Measurements from ENCODE around the gene NRXN2. TPM values are rescaled to one million over a fixed set of nuclear protein-coding genes. Genes with fewer than 3 reads are reported as not detected.

Gene NRXN2
- total RNA-seq, result 11.8 TPM
- polyA plus RNA-seq (ENCODE audit: insufficient read depth in 1 of 8, insufficient read length in 8 of 8, low replicate concordance in 1 of 8), result 10 to 100 TPM; 24.0 to 41.8 (median 32.3) TPM
- long read RNA-seq, donor 1, partial matches to known transcripts, result 0 of 1 reads
- long read RNA-seq, donor 1, other reads (novel, unspliced or antisense), result 0 of 1 reads
- long read RNA-seq, donor 2, result 0 reads
- long read RNA-seq, donor 3, partial matches to known transcripts, result 0 of 1 reads
- long read RNA-seq, donor 3, other reads (novel, unspliced or antisense), result 0 of 1 reads
- long read RNA-seq, donor 4, result 0 reads
- long read RNA-seq, donor 5, partial matches to known transcripts, result 0 of 1 reads
- long read RNA-seq, donor 5, other reads (novel, unspliced or antisense), result 0 of 1 reads
- long read RNA-seq, donor 6, partial matches to known transcripts, result 0 of 6 reads
- long read RNA-seq, donor 6, other reads (novel, unspliced or antisense), result 0 of 6 reads
- long read RNA-seq, donor 7, partial matches to known transcripts, result 0 of 3 reads
- long read RNA-seq, donor 7, other reads (novel, unspliced or antisense), result 0 of 3 reads
- long read RNA-seq, donor 8, partial matches to known transcripts, result 0 of 2 reads
- long read RNA-seq, donor 8, other reads (novel, unspliced or antisense), result 0 of 2 reads
- long read RNA-seq, donor 9, partial matches to known transcripts, result 30 of 31 reads
- long read RNA-seq, donor 9, other reads (novel, unspliced or antisense), result 0 of 31 reads
- long read RNA-seq, donor 10, partial matches to known transcripts, result 0 of 3 reads
- long read RNA-seq, donor 10, other reads (novel, unspliced or antisense), result 0 of 3 reads
- long read RNA-seq, donor 11, partial matches to known transcripts, result 0 of 3 reads
- long read RNA-seq, donor 11, other reads (novel, unspliced or antisense), result 0 of 3 reads

DNA sequence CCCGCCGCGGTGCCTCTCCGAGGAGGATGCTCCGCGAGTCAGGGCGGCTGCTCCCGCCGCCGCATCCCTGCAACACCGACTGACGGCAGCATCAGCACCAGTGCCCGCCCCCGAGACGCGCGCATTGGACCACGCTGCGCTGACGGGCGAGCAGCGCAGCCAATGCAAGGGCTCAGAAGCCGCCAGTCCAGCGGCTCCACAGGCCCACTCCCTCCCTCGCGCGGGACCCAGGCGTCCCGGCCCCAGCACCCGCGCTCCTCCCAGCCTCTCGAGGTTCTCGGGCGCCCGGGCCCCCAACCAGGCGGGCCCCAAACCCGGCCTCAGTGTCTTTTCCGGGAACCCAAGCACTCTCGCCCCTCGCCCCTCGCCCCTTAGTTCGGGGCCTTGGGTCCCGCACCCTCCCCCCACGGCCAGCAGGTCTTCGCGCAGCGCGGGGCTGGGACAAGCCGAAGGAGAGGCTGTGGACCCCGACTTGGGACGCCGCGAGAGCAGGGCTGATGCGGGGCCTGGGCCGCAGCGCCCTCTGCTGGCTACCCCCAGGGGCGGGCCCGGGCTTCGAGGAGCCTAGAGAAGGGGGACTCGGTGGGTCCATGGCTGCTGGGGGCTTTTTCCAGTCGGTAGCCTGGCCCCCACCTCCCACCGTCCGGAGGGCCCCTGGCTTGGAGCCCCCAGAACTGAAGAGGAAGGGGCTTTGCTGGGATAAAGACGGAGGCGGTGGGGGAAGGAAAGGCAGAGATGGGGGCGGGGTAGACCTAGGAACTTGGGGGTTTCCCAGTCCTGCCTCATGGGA lies at the start of gene NRXN2:
NRXN2 (minus strand) TSS at position 81 of the 790 bp plus-strand sequence. CDS start 9,498 bp downstream, outside the sequence.
- Histone ChIP-seq H3K36me3 (ENCODE audit: control insufficient read depth, insufficient read depth, low read length) (no peaks in the 10 kb centered on the region), H3K27ac (ENCODE audit: low read length) (no peak within 1 kb of the TSS), H3K4me1 (ENCODE audit: control insufficient read depth, insufficient read depth, low read length) (peaks cover 13% of the 10 kb centered on the region), H3K4me3 (ENCODE audit: low read length) (peak within 1 kb of the TSS; percentile 82), H3K27me3 (ENCODE audit: control insufficient read depth, insufficient read depth, low read length) (peaks cover 42% of the 10 kb centered on the region), H3K9me3 (replicated peaks; ENCODE audit: control insufficient read depth, low read depth, low read length) (no peaks in the 10 kb centered on the region)
- WGBS (ENCODE audit: insufficient coverage), result 2% methylated on average over 62 of the region's 66 CpGs
- DNase-seq, result peak; percentile 91

DNA sequence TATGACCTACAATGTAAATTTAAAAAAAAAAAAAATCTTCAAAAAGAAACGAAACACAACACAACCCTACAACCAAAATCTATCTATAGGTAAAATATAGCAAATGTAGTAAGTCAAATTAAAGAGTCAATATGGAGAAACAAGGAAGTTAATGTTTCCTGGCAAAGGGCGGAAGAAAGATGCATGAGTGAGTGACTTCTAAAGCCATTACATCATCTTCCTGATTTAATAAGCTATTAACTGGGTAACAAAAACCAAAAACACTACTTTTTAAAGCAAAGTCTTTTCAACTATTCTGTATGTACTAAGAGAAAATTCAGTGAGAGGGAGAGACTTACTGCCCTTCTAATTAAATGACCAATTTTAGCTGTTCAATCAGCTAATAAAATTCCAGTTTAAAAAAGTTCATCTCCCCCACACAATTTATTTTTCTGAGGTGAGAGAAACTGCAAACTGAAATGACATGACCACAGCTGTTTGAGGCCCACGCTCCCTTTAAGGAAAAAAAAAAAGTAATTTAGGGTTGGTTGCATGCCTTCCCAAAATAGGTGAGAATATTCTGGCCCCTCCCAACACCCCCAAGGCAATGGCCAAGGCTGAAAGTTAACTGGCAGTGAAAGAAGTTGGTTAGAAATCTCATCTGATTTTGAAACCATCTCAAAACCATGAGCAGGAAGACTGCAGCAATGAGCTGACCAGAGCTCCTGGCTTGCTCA lies 49.5 kb upstream of the NRXN2 start:
- Histone ChIP-seq H3K27me3 (ENCODE audit: control insufficient read depth, insufficient read depth, low read length) (no peaks in the 10 kb centered on the region), H3K4me1 (ENCODE audit: control insufficient read depth, insufficient read depth, low read length) (peaks cover 22% of the 10 kb centered on the region), H3K4me3 (ENCODE audit: low read length) (no peak overlapping the region), H3K27ac (ENCODE audit: low read length) (peak overlapping the region; percentile 32), H3K9me3 (replicated peaks; ENCODE audit: control insufficient read depth, low read depth, low read length) (no peaks in the 10 kb centered on the region), H3K36me3 (ENCODE audit: control insufficient read depth, insufficient read depth, low read length) (peaks cover 85% of the 10 kb centered on the region)
- DNase-seq, result no peak
- no CpG with 5 or more reads among the region's 3 CpGs for WGBS (ENCODE audit: insufficient coverage)

DNA sequence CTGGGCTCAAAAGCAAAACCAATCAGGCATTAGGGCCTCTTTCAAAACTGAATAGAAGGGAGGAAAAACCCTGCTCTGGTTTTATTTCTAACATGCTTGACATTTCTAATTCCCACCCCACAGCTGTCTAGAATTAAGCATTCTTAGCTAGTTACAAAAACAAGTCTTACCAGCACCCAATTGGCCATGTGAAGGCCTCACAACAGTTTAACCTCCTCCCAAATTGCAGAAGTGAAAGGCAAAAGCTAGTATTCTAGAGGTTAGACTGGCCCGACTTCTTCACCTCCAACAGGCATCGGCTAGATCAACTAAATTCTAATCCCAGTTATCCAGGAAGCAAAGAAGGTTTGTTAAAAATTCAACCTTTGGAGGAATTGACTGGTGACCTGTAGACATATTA lies 48.9 kb upstream of the NRXN2 start:
- DNase-seq, result no peak
- Histone ChIP-seq H3K4me1 (ENCODE audit: control insufficient read depth, insufficient read depth, low read length) (peaks cover 16% of the 10 kb centered on the region), H3K36me3 (ENCODE audit: control insufficient read depth, insufficient read depth, low read length) (peaks cover 87% of the 10 kb centered on the region), H3K27me3 (ENCODE audit: control insufficient read depth, insufficient read depth, low read length) (no peaks in the 10 kb centered on the region), H3K9me3 (replicated peaks; ENCODE audit: control insufficient read depth, low read depth, low read length) (no peaks in the 10 kb centered on the region), H3K4me3 (ENCODE audit: low read length) (no peak overlapping the region), H3K27ac (ENCODE audit: low read length) (peak overlapping the region; percentile 30)
- no CpG with 5 or more reads among the region's 2 CpGs for WGBS (ENCODE audit: insufficient coverage)

DNA sequence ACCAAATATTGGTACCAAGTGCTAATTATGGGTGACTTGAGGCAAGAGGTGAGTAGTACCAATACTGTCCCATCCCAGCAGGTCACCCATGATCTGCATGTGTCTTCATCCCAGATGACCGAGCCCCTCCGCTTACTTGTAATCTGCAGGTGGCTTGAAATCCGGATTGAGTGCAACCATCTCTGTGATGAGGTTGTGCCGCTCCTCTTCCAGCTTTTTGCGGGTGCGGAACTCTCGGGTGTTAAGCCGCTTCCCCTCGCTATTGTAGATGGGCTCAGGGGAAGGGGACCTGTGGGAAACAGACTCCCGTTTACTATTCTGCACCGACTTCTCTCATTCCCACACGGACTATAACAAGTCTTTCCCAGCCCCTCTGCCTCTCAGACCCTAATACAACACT lies 47.1 kb upstream of the NRXN2 start:
- Histone ChIP-seq H3K36me3 (ENCODE audit: control insufficient read depth, insufficient read depth, low read length) (peaks cover 89% of the 10 kb centered on the region), H3K4me3 (ENCODE audit: low read length) (no peak overlapping the region), H3K9me3 (replicated peaks; ENCODE audit: control insufficient read depth, low read depth, low read length) (no peaks in the 10 kb centered on the region), H3K27ac (ENCODE audit: low read length) (no peak overlapping the region), H3K4me1 (ENCODE audit: control insufficient read depth, insufficient read depth, low read length) (peaks cover 7% of the 10 kb centered on the region), H3K27me3 (ENCODE audit: control insufficient read depth, insufficient read depth, low read length) (no peaks in the 10 kb centered on the region)
- WGBS (ENCODE audit: insufficient coverage), result 100% methylated on average over 4 of the region's 12 CpGs
- DNase-seq, result no peak

DNA sequence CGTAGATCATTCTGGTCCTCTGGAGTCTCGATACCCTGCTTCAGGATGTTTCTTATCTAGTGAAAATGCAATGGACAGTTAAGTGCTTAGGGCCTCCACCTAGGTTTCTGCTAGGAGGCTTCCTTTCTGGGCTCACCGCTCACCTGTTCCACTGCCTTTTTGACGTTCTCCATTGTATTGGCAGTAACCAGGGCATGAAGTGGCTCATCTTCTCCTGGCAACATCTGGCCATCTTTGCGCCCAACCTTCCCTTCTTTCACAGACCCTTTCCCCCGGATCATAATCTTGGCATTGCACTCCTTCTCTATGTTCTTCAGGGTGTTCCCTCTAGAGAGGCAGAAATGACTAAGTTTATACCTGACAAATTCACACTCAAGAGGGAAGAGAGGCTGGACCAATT lies 46.3 kb upstream of the NRXN2 start:
- no peaks in the 10 kb centered on the region for H3K27me3 ChIP-seq (ENCODE audit: control insufficient read depth, insufficient read depth, low read length)
- H3K36me3 ChIP-seq (ENCODE audit: control insufficient read depth, insufficient read depth, low read length), result peaks cover 92% of the 10 kb centered on the region
- no peaks in the 10 kb centered on the region for H3K9me3 ChIP-seq (replicated peaks; ENCODE audit: control insufficient read depth, low read depth, low read length)
- peaks cover 8% of the 10 kb centered on the region for H3K4me1 ChIP-seq (ENCODE audit: control insufficient read depth, insufficient read depth, low read length)
- no peak overlapping the region for H3K4me3 ChIP-seq (ENCODE audit: low read length)
- DNase-seq, result no peak
- H3K27ac ChIP-seq (ENCODE audit: low read length), result no peak overlapping the region
- 95% methylated on average over 4 of the region's 6 CpGs for WGBS (ENCODE audit: insufficient coverage)

DNA sequence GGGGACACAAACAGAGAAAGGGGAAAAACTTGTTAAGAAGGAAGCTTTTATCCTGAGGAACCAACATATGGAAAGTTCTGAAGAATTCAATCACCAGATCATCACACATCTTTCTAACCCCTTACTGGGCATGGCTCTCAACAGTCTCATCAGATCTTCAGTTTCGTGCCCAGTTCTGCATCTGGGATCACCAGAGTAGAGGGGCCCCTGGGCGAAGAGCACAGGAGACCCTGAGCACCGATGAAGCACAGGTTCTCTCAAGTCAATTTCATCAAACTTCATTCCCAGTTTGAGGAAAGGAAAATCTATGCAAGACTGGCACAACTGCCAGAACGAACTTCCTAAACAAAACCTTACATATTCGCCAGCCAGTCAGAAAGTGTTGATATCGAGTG lies 45.3 kb upstream of the NRXN2 start:
- Histone ChIP-seq H3K27ac (ENCODE audit: low read length) (no peak overlapping the region), H3K4me1 (ENCODE audit: control insufficient read depth, insufficient read depth, low read length) (peaks cover 16% of the 10 kb centered on the region), H3K4me3 (ENCODE audit: low read length) (no peak overlapping the region), H3K9me3 (replicated peaks; ENCODE audit: control insufficient read depth, low read depth, low read length) (no peaks in the 10 kb centered on the region), H3K36me3 (ENCODE audit: control insufficient read depth, insufficient read depth, low read length) (peaks cover 94% of the 10 kb centered on the region), H3K27me3 (ENCODE audit: control insufficient read depth, insufficient read depth, low read length) (no peaks in the 10 kb centered on the region)
- DNase-seq, result no peak
- 79% methylated on average over 4 of the region's 6 CpGs for WGBS (ENCODE audit: insufficient coverage)

DNA sequence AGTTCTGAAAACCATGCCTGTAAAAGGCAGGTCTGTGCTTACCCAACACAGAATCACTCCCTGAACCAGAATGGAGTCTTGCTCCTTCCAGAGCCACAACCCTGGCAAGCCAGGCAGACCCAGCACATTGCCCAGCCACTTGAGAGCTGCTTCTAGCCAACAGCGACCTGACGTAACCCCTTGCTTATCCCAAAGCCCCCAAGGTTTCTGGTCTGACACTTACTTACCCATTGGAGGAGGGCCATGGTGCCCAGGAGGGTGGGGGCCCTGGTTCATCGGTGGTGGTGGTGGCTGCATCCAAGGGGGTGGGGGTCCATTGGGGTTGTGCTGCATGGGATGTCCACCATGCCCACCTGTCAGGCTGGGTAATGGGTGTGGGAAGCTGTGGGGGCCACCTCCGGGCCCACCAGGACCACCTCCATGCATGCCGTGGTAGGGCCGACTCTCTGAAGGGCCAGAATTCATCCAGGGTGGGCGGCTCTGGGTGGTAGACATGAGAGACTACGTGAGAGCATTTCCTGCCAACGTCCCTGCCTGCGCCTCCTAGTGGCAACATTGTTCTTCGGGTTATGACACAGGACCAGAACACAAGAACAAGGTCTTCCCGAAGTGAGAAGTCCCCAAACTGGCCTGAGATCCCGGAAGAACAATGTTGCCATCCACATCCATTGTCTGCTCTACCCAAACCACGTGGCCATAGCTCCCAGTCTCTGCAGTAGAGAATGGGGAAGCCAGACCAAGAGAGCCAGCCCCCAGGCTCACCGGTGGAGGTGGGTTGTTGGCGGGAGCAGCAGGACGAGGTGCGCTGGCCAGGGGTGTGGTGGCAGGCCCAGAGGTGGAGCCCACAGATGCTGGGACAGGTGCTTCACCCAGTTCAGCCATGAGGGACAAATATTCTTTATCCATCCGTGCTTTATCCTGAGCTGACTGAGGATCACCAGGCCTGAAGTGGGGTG lies 44.6 kb upstream of the NRXN2 start:
- H3K27ac ChIP-seq (ENCODE audit: low read length), result peak overlapping the region; percentile 3
- H3K27me3 ChIP-seq (ENCODE audit: control insufficient read depth, insufficient read depth, low read length), result no peaks in the 10 kb centered on the region
- peaks cover 94% of the 10 kb centered on the region for H3K36me3 ChIP-seq (ENCODE audit: control insufficient read depth, insufficient read depth, low read length)
- WGBS (ENCODE audit: insufficient coverage), result 53% methylated on average over 13 of the region's 19 CpGs
- DNase-seq, result peak; percentile 65
- H3K9me3 ChIP-seq (replicated peaks; ENCODE audit: control insufficient read depth, low read depth, low read length), result no peaks in the 10 kb centered on the region
- no peak overlapping the region for H3K4me3 ChIP-seq (ENCODE audit: low read length)
- H3K4me1 ChIP-seq (ENCODE audit: control insufficient read depth, insufficient read depth, low read length), result peaks cover 18% of the 10 kb centered on the region

DNA sequence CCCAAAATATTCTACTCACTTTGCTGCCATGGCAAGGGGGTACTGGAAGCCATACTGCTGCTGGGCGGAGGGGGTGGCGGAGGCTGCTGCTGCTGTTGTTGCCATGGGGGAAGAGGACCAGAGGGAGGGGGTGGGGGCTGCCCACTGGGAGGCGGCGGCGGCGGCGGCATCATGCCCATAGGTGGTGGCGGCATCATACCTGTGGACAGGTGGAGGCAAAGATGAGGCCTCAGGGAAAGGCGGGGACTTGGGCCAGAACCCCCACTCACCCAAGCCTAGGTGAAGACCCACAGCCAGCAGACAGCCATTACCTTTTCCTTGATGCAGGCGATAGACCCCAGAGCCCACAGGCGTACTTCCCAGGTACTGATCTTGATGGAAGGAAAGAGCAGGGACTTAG lies 43.9 kb upstream of the NRXN2 start:
- DNase-seq, result no peak
- no peak overlapping the region for H3K27ac ChIP-seq (ENCODE audit: low read length)

More for the DNA sequence above, 43.9 kb upstream of the NRXN2 start:
- WGBS (ENCODE audit: insufficient coverage), result 93% methylated on average over 6 of the region's 11 CpGs
- Histone ChIP-seq H3K4me3 (ENCODE audit: low read length) (no peak overlapping the region), H3K27me3 (ENCODE audit: control insufficient read depth, insufficient read depth, low read length) (no peaks in the 10 kb centered on the region), H3K9me3 (replicated peaks; ENCODE audit: control insufficient read depth, low read depth, low read length) (no peaks in the 10 kb centered on the region), H3K36me3 (ENCODE audit: control insufficient read depth, insufficient read depth, low read length) (peaks cover 93% of the 10 kb centered on the region), H3K4me1 (ENCODE audit: control insufficient read depth, insufficient read depth, low read length) (peaks cover 24% of the 10 kb centered on the region)

Data from muscle of leg (tissue), 16 donors.